Small intestine (tissue), 7 donors: ENCODE measurements around the gene WARS2. TPM values are rescaled to one million over a fixed set of nuclear protein-coding genes. Genes with fewer than 3 reads are reported as not detected.

ENCODE experiments used
- DNase-seq, 2 donors: peaks; one replicate each; pipeline versions ENCODE4 v3.0.0 to v3.0.0-alpha.2; 2013
- FAIRE-seq: peaks from 2 replicates; lab custom pipeline; 2012; peaks lifted over from hg19 to GRCh38; lab: Jason Lieb, UNC
- H3K27ac ChIP-seq, 3 donors: one replicate each; pipeline ENCODE4 v1.5.1; 2013; ENCODE audit warnings: low read length in 2 of 3, mild to moderate bottlenecking in 2 of 3, control low read depth in 1 of 3, inconsistent platforms in 1 of 3, low read depth in 1 of 3, moderate library complexity in 1 of 3
- H3K27me3 ChIP-seq, 3 donors: one replicate each; pipeline ENCODE4 v1.6.1; 2013; ENCODE audit warnings: low read length in 3 of 3, inconsistent platforms in 1 of 3; ENCODE audit not compliant: control insufficient read depth in 3 of 3, insufficient read depth in 3 of 3
- H3K36me3 ChIP-seq, 3 donors: one replicate each; pipeline ENCODE4 v1.6.1; 2013; ENCODE audit warnings: low read length in 3 of 3, inconsistent platforms in 1 of 3, low read depth in 1 of 3, mild to moderate bottlenecking in 1 of 3, moderate library complexity in 1 of 3; ENCODE audit not compliant: control insufficient read depth in 3 of 3, insufficient read depth in 2 of 3
- H3K4me1 ChIP-seq, 3 donors: one replicate each; pipeline ENCODE4 v1.6.1; 2013; ENCODE audit warnings: low read length in 2 of 3, inconsistent platforms in 1 of 3, low read depth in 1 of 3, mild to moderate bottlenecking in 1 of 3, moderate library complexity in 1 of 3; ENCODE audit not compliant: control insufficient read depth in 3 of 3, insufficient read depth in 2 of 3
- H3K4me3 ChIP-seq, 3 donors: one replicate each; pipeline ENCODE4 v1.5.1; 2013; ENCODE audit warnings: low read length in 3 of 3, control low read depth in 1 of 3, inconsistent platforms in 1 of 3, low read depth in 1 of 3, mild to moderate bottlenecking in 1 of 3, moderate library complexity in 1 of 3
- H3K9me3 ChIP-seq, 2 donors: one replicate each; pipeline ENCODE4 v1.6.1; 2013; ENCODE audit warnings: low read depth in 1 of 2, low read length in 1 of 2; ENCODE audit not compliant: control insufficient read depth in 2 of 2, insufficient read depth in 1 of 2
- WGBS, 3 donors: extraction: QIAGEN DNeasy Blood & Tissue Kit; methylation state at CpG; one replicate each; pipeline ENCODE4 v1.1.7; 2013; 5-methylcytosine and 5-hydroxymethylcytosine counted together
- polyA plus RNA-seq, 4 donors: library from polyadenylated mRNA; stranded (reverse) in 3 of 4; unstranded in 1 of 4; fragments of 200-250 nt in 3 of 4; fragments of 120-200 nt in 1 of 4; gene quantifications; one replicate each; pipeline versions ENCODE4 v1.2.1 to v1.2.3, GENCODE V29; 2013
- donor health status: healthy with polysubstance abuse.
- donor health status: control.
- donor health status: control.
- donor health status: Bipolar disorder and iron deficiency.
- donor health status: healthy.

The WARS2 gene
- polyA plus RNA-seq, 4 donors, result 4.5 to 22.0 (median 7.9) TPM

DNA sequence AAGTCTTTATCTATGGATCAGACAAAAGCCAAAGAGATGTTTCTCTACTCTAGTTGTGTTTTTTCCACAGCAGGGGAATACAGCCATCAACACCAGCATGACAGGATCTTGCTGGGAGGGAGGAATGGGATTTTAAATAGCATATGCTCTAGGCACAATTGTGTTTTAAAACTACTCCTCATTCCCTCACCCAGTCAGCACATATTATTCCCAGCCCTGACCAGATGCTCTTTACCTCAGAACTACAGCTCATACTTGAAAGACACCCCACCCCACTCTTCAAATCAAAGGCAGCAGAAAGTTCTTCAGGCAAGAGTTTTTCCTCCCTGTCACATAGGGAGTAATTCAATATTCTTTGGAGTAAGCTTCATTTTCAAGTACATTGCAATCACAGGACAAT is 106.1 kb downstream of the WARS2 start:
- H3K9me3 ChIP-seq, result no peaks in the 10 kb centered on the region
- FAIRE-seq, result no peak
- H3K27me3 ChIP-seq, result no peaks in the 10 kb centered on the region
- H3K27ac ChIP-seq, result no peak overlapping the region
- no peak for DNase-seq
- H3K4me3 ChIP-seq, result no peak overlapping the region
- peaks cover 0 to 8% (median 4%) of the 10 kb centered on the region in 3 donors for H3K36me3 ChIP-seq
- no peaks in the 10 kb centered on the region for H3K4me1 ChIP-seq

- H3K4me3 ChIP-seq, result no peak overlapping the region
- WGBS, 3 donors, result 97 to 98% (median 98%) methylated on average over 22 of the region's 22 CpGs
- H3K4me1 ChIP-seq, result no peaks in the 10 kb centered on the region
- no peak overlapping the region for H3K27ac ChIP-seq
- FAIRE-seq, result no peak
- H3K9me3 ChIP-seq, result no peaks in the 10 kb centered on the region
- no peak for DNase-seq
- H3K36me3 ChIP-seq, result peaks cover 0 to 8% (median 4%) of the 10 kb centered on the region in 3 donors
- no peaks in the 10 kb centered on the region for H3K27me3 ChIP-seq
Measured at GRCh38 chr1:119032986-119033385, 107.5 kb downstream of the WARS2 start.

DNA sequence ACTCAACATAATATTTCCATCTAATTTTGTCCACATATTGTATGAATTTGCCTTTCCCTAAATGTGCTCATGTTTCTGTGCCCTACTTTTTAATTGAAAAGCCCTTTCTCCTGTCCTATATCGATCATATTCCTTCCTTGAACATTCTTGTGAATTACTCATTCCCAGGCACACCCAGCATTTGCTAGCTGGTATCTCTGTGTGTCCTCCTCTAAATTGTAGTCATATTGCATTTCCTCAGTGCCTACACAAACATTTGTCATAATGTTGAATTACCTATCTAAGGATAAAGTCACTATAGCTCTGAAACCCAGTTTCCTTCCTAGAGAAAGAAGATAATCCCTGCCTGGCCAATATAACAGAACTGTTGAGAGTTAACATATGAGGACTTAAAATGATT is 112.7 kb downstream of the WARS2 start:
- Histone ChIP-seq H3K4me3 (no peak overlapping the region), H3K36me3 (peaks cover 0 to under 1% (median 0%) of the 10 kb centered on the region in 3 donors), H3K9me3 (no peaks in the 10 kb centered on the region), H3K27me3 (no peaks in the 10 kb centered on the region), H3K4me1 (no peaks in the 10 kb centered on the region), H3K27ac (no peak overlapping the region)
- DNase-seq (no peak), FAIRE-seq (no peak)
- WGBS, 3 donors, result 65 to 93% (median 84%) methylated on average over 1 of the region's 1 CpG

- FAIRE-seq (no peak), DNase-seq (no peak)
- no peak overlapping the region for H3K27ac ChIP-seq
- no peaks in the 10 kb centered on the region for H3K27me3 ChIP-seq
- H3K4me3 ChIP-seq, result no peak overlapping the region
- H3K36me3 ChIP-seq, result no peaks in the 10 kb centered on the region
- 86 to 98% (median 94%) methylated on average over 5 of the region's 5 CpGs for WGBS, 3 donors
- no peaks in the 10 kb centered on the region for H3K9me3 ChIP-seq
- H3K4me1 ChIP-seq, result no peaks in the 10 kb centered on the region
Measured at GRCh38 chr1:119026956-119027355, 113.5 kb downstream of the WARS2 start.

DNA sequence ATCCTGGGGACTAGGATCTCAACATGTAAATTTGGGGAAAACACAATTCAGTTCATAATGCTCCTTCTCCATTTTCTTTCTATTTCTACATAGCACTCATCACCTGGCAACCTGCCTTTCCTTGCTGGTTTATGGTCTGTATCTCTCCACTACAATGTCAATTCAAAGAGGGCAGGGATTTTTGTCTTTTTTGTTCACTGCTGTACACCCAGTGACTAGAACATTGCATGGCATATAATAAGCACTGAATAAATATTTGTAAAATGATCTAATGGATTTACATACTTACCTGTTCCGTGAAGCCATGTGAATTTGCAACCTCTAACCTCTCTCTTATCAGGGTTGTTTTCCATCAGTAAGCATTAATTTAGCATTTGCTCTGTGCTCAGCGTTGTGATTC is 124.9 kb downstream of the WARS2 start:
- H3K4me3 ChIP-seq, result no peak overlapping the region
- no peaks in the 10 kb centered on the region for H3K4me1 ChIP-seq
- no peaks in the 10 kb centered on the region for H3K36me3 ChIP-seq
- H3K27me3 ChIP-seq, result peaks cover 0 to 5% (median 0%) of the 10 kb centered on the region in 3 donors
- DNase-seq (no peak), FAIRE-seq (no peak)
- 67 to 84% (median 69%) methylated on average over 2 of the region's 2 CpGs for WGBS, 3 donors
- no peaks in the 10 kb centered on the region for H3K9me3 ChIP-seq
- no peak overlapping the region for H3K27ac ChIP-seq

GRCh38 chr1:119012383-119012782 is 128.1 kb downstream of the WARS2 start:
- H3K4me3 ChIP-seq, result no peak overlapping the region
- no peaks in the 10 kb centered on the region for H3K36me3 ChIP-seq
- peaks cover 0 to 6% (median 2%) of the 10 kb centered on the region in 3 donors for H3K4me1 ChIP-seq
- no peak overlapping the region for H3K27ac ChIP-seq
- WGBS, 3 donors, result 79 to 84% (median 81%) methylated on average over 5 of the region's 5 CpGs
- DNase-seq, result no peak
- FAIRE-seq, result no peak
- H3K27me3 ChIP-seq, result peaks cover 7 to 22% (median 13%) of the 10 kb centered on the region in 3 donors
- H3K9me3 ChIP-seq, result no peaks in the 10 kb centered on the region

- FAIRE-seq, result no peak
- Histone ChIP-seq H3K4me1 (peaks cover 0 to 6% (median 2%) of the 10 kb centered on the region in 3 donors), H3K36me3 (no peaks in the 10 kb centered on the region), H3K4me3 (no peak overlapping the region), H3K9me3 (no peaks in the 10 kb centered on the region), H3K27ac (no peak overlapping the region), H3K27me3 (peaks cover 10 to 29% (median 18%) of the 10 kb centered on the region in 3 donors)
- DNase-seq, result no peak
- 86 to 97% (median 87%) methylated on average over 3 of the region's 3 CpGs for WGBS, 3 donors
Measured at GRCh38 chr1:119011706-119012105, 128.7 kb downstream of the WARS2 start.

GRCh38 chr1:119011116-119011515 is 129.3 kb downstream of the WARS2 start:
- FAIRE-seq, result no peak
- no peak for DNase-seq
- Histone ChIP-seq H3K4me1 (peaks cover 0 to 6% (median 2%) of the 10 kb centered on the region in 3 donors), H3K27ac (no peak overlapping the region), H3K4me3 (no peak overlapping the region), H3K27me3 (peaks cover 10 to 35% (median 24%) of the 10 kb centered on the region in 3 donors), H3K9me3 (no peaks in the 10 kb centered on the region), H3K36me3 (no peaks in the 10 kb centered on the region)
- 91 to 97% (median 93%) methylated on average over 2 of the region's 2 CpGs for WGBS, 3 donors

DNA sequence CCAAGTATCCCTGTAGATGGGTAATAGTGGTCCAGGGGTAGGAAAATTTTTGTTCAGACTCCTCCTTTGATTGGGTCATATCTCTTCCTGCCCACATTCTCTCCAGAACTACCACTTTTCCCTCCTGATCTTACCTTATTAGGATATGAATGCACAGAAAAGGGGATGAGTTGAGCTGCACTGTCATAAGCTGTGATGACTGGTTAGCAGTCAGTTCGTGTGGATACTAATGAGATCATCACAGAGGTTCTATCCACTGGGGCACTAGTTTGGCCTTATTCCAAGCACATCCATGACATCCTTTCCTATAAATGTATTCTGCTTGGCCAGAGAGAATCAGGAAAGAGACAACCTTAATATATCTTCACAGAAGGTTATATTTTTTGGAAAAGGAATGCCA is 130.3 kb downstream of the WARS2 start:
- Histone ChIP-seq H3K9me3 (peaks cover 0 to 2% of the 10 kb centered on the region in 2 donors), H3K4me1 (peaks cover 0 to 6% (median 2%) of the 10 kb centered on the region in 3 donors), H3K4me3 (no peak overlapping the region), H3K27me3 (peaks cover 10 to 42% (median 30%) of the 10 kb centered on the region in 3 donors), H3K36me3 (no peaks in the 10 kb centered on the region), H3K27ac (no peak overlapping the region)
- 46 to 64% (median 61%) methylated on average over 1 of the region's 1 CpG for WGBS, 3 donors
- no peak for FAIRE-seq
- no peak for DNase-seq
